ENCODE results near the gene MT1X. TPM values are rescaled to one million over a fixed set of nuclear protein-coding genes. Genes with fewer than 3 reads are reported as not detected.

Gene MT1X
- total RNA-seq: 603 TPM

DNA sequence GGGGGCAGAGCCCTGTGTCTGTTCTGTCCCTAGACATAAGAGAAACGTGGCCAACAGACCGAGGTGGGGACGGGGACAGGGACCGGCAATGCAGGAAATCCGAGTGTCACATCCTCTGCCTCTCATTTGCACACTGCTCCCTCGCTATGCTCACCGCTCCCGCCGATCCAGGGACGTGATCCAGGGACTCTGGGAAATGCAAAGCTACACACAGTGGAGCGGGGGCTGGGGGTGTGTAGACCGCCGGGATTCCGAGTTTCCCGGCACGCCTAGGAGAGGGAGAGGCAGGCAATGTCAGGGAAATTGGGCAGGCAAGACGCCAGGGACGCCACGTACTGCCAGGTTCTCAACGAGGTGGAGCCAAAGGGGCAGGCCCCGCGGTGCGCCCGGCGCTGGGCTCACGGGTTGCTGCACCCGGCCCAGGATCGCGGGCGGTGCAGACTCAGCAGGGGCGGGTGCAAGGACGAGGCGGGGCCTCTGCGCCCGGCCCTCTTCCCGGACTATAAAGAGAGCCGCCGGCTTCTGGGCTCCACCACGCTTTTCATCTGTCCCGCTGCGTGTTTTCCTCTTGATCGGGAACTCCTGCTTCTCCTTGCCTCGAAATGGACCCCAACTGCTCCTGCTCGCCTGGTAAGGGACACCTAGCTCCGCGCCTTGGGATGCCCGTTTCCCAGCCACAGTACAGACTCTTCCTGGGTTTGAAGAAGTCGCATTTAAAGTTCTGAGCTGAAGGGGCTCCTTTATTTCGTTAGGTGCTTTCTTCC is at the start of gene MT1X:
TSS of gene MT1X (plus strand) at position 532 of the 764 bp plus-strand sequence. CDS start at position 603, 71 bp downstream.
- peak; percentile 98 for ATAC-seq

DNA sequence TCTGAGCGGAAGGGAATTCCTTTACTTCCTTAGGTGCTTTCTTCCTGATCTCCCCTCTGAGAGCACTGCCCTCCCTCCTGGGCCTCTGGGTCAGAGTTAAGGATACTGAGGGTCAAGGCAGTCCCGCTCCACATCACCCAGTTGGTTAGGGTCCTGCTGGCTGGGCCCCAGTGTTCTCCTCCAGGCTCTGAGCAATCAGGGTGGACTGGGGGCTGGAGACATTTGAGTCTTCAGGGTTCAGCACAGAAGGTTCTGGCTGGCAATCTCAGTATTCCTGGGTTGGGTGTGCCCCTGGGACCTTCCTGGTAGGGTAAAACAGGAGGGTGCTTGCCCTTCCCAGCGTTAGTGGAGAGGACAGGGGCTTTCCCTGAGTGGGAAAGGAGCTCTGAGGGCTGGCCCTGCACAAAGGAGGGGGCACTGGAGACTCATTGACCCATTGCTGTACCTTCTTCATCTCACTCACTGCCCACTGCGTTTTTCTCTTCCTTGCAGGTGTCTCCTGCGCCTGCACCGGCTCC is 49.4 kb upstream of the MT1X start:
- no peak for ATAC-seq

DNA sequence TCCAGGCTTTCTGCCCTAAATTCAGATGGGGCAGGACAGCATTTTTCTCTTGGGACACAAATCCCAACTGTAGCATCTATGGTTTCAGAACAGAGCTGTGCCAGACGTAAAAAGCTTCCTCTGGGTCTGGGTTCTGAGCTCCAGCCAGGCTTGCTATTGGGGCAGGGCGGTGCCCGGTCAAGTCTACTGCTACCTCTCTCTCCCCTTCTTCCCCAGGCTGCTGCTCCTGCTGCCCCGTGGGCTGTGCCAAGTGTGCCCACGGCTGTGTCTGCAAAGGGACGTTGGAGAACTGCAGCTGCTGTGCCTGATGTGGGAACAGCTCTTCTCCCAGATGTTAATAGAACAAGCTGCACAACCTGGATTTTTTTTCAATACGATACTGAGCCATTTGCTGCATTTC is 48.7 kb upstream of the MT1X start:
- ATAC-seq: no peak

DNA sequence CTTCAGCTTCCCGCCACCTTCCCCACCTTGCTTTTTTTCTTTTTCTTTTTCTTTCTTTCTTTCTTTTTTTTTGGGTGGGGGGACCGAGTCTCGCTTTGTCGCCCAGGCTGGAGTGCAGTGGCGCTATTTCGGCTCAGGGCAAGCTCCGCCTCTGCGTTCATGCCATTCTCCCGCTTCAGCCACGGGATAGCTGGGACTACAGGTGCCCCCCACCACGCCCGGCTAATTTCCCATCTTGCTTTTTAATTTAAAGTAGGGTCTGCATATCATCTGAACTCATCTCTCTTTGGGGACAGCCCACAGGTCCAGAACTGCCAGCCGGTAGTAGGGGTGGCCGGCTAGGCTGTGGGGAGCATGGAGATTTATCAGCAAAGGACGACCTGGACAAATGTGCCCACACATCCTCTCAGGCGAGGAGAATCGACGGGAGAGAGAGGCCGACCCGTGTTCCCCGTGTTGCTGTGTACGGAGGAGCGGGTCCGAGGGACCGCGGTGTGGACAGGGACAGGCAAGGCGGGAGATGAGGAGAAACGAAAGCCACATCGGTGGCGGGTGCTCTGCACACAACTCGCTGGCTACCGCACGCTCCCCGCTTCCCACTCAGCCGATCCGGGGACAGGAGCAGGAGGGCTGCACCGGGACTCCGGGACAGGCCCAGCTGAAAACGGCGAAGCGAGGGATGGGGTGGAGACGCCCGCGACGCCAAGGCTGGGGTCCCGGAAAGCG is 47.4 kb upstream of the MT1X start:
- no peak for ATAC-seq

DNA sequence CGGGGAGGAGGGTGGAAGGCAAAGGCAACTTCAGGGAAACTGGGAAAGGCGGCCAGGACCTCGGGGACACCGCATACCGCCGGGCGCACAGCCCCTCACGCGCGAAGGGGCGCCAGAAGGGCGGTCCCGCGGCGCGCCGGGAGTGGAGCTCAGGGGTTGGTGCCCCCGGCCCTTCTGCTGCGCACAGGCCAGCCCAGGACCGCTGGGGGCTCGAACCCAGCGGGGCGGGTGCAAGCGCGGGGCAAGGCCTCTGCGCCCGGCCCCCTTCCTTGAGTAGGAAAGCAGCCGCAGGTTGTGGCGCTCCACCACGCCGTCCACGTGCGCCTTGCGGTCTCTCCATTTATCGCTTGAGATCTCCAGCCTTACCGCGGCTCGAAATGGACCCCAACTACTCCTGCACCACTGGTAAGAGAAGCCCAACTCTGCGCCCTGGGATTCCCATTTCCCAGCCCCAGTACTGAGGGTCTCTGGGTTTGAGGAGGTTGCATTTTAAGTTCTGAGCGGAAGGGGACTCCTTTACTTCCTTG is 46.8 kb upstream of the MT1X start:
- ATAC-seq: no peak

DNA sequence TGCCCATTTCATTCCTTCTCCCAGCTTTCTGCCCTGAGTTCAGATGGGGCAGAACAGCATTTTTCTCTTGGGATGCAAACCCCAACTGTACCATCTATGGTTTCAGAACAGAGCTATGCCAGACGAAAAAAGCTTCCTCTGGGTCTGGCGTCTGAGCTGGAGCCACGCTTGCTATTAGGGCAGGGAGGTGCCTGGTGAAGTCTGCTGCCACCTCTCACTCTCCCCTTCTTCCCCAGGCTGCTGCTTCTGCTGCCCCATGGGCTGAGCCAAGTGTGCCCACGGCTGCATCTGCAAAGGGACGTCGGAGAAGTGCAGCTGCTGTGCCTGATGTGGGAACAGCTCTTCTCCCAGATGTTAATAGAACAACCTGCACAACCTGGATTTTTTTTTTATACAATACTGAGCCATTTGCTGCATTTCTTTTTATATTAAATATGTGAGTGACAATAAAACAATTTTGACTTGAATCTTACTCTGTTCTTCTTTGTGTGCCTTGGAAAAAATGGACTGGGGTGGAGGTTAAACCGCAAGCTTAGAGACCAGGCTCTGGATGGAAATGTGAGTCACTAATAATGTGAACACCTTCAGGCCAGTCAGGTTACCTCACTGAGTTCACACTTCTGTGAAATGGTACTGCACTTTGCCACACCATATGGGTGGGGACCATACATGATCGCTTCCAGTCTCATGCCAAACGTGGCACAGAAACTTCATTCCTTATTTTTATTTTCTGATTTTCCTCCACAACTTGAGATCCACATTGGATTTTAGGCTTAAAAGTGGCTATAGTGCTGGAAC is 45.5 kb upstream of the MT1X start:
- ATAC-seq: peak; percentile 36

DNA sequence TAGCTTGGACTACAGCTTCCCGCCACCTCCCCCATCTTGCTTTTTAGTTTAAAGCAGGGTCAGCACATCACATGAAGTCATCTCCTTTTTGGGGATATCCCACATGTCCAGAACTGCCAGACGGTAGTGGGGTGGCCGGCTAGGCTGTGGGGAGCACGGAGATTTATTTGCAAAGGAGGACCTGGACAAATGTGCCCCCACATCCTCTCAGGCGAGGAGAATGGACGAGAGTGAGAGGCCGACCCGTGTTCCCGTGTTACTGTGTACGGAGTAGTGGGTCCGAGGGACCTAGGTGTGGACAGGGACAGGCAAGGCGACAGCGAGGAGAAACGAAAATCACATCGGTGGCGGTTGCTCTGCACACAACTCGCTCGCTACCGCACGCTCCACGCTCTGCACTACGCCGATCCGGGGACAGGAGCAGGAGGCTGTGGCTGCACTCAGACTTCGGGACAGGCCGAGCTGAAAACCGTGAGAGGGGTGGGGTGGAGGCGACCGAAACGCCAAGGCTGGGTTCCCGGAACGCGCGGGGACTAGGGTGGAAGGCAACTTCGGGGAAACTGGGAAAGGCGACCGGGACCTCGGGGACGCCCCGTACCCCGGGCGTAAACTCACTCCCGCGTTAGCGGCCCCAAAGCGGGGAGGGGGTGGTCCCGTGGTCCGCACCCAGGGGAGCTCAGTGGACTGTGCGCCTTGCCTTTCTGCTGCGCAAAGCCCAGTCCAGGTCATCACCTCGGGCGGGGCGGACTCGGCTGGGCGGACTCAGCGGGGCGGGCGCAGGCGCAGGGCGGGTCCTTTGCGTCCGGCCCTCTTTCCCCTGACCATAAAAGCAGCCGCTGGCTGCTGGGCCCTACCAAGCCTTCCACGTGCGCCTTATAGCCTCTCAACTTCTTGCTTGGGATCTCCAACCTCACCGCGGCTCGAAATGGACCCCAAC is 44.2 kb upstream of the MT1X start, which contains the start of gene MT1A:
TSS of gene MT1A (plus strand) at position 853 of the 937 bp plus-strand sequence. CDS start at position 926, 73 bp downstream.
- peak; percentile 36 for ATAC-seq

DNA sequence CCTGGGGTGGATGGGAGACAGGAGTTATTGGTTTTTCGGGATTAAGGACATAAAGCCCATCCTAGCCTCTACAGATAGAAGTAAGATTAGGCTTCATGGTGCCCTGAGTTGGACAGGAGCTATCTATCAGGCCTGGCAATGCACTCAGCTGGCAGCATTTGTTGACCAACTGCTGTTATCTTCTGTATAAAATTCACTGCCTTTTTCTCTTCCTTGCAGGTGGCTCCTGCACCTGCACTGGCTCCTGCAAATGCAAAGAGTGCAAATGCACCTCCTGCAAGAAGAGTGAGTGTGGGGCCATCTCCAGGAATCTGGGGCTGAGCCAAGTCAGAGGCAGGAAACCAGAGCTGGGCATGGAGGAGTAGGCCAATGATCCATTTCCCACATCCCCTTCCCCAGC is 43.2 kb upstream of the MT1X start:
- no peak for ATAC-seq

DNA sequence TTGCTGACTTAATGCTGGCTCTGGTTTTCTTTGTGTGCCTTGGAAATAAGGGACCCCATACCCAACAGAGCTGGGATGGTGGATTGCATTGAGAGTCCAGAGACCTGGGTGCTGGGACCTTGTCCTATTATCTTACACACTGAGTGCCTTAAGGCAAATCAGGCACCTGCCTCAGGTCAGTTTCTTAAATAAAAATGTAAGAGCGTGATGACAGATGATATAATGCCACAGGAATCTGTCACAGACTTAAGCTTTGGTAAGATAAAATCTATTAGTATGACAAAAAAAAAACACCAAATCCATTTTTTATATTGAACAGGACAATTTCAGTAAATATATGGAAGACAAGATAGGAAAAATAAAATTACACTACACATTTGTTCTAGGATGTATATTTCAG is 42.2 kb upstream of the MT1X start:
- ATAC-seq: no peak

DNA sequence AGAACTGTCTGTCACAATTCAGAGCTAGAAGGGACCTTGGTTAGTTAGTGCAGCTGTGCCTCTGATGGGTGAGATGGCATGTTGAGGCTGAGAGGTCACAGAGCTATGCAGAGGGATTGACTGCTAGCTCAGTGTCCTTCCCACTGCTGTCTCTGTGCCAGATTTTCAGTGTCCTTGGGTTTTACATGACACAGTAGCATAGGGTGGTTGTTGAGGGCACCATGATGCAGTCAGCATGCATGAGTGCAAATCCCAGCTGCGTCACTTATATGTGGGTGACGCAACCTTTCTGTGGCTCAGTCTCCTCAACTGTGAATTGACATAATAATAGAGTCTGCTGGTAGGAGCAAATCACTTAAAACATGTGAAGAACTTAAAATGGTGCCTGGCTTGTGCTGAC is 41.1 kb upstream of the MT1X start:
- peak; percentile 31 for ATAC-seq

DNA sequence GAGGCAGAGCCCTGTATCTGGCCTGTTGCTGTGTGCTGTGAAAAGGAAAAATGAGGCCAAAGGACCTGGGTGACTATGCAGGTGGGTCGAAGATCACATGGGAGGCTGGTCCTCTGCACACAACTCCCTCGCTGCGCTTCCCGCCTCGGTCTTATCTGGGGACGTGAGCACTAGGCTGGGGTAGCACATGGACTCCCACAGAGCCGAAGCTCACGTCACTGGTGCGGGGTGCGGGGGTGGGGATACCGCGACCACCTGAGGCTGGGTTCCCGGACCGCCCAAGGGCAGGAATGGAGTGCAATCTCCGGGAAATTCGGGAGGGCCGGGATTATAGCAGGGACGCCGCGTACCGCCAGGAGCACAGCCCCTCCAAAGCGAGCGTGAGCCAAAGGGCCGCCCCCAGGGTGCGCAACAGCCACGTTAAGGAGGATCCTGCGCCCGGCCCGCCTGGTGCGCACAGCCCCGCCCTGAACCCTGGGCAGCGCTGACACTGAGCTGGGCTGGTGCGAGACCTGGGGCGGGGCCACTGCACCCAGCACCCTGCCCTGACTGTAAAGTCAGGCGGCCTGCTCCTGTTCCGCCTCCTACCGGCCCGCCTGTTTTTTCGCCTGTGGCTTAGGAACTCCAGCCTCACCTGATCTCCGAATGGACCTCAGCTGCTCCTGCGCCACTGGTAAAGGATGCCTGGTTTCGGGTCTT is 39.0 kb upstream of the MT1X start:
- peak; percentile 97 for ATAC-seq

DNA sequence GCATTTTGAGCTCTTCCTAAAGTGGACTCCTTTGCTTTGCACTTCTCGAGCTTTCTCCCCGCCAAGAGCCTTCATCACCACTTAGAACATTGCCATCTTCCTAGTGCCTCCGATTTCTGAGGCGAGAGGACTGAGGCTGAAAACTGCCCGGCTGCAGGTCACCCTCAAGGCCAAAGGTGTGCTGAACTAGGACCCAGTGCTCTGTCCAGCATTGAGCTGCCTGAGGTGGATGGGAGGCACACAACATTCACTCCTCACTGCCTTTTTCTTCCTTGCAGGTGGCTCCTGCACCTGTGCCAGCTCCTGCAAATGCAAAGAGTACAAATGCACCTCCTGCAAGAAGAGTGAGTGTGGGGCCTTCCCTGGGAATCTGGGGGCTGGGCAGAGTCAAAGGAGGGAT is 38.4 kb upstream of the MT1X start:
- no peak for ATAC-seq

DNA sequence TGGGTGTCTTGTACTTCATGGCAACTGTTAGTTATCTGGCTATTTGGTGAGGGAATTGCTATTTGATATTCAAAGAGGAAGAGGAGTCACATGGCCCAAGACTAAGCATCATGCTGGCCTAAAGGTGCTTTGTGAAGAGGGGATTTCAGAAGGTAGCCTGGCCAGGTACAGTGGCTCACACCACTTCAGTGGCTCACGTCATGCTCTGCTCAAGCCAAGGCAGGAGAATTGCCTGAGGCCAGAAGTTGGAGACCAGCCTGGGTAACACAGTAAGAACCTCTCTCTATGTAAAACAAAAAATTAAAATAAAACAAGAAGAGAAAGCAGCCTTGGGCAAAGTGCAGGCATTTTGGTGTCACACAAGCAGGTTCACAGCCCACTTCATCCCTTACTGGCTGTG is 37.0 kb upstream of the MT1X start:
- no peak for ATAC-seq

DNA sequence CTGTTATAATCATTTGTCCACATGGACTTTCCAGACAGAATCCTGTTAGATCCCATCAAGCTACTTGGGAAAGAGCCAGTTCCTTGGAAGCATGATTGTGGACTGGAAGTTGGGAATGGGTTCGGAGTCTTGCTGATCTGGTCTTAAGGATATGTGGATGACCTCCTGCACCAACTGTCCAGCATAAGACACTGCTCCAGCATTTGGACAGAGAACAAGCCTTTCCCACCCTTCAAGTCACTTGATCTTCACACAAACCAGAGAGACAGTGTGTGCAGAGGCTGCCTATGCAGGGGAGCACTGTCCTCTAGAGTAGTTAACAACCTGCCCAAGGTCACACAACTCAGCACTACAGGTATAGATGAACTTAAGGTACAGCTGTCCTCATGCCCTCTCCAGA is 36.4 kb upstream of the MT1X start:
- ATAC-seq: no peak

DNA sequence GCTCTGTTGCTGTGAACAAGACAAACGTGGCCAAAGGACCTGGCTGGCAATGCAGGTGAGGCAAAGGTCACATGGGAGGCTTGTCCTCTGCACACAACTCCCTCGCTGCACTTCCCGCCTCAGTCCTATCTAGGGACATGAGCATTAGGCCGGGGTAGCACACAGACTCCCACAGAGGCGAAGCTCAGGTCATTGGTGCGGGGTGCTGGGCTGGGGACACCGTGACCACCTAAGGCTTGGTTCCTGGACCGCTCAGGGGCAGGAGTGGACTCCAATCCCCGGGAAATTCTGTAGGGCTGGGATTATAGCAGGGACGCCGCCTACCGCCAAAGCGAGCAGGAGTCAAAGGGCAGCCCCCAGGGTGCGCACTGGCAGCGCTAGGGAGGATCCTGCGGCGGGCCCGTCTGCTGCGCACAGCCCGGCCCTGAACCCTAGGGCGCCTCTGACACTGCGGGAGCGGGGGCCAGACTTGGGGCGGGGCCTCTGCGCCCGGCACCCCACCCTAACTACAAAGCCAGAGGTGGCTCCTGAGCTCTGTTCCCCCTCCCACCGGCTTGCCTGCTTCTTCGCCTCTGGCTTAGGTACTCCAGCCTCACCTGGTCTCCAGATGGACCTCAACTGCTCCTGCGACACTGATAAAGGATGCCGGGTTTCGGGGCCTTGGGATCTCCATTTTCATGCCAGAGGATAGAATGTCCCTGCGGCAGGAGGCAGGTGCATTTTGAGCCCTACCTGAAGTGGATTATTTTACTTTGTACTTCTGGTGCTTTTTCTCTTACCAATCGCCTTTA is 34.4 kb upstream of the MT1X start:
- ATAC-seq: no peak

DNA sequence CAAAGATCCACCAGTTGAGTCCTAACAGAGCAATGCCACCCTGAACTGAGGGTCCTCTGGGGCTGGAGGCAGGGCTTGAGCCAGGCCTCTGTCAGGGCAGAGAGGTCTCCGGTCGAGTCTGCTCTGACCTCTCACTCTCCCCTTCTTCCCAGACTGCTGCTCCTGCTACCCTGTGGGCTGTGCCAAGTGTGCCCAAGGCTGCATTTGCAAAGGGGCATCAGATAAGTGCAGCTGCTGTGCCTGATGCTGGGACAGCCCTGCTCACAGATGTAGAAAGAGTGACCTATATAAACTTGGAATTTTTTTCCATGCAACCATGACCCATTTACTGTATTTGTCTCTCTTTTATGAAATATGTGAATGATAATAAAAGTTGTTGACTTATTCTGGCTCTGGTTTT is 33.0 kb upstream of the MT1X start:
- no peak for ATAC-seq

DNA sequence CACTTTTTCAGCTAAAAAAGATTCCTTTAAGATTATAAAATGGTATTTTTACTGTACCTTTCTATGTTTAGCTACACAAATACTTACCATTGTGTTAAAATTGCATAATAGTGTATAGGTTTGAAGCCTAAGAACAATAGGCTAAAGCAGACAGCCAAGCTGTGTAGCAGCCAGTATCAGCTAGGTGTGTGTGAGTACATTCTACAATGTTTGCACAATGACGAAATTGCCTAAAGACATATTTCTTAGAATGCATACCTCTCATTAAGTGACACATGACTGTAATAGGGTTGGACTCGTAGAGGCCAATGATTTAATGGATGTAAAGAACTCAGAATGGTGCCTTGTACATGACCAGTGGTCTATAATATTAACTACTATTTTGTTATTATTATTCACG is 32.5 kb upstream of the MT1X start:
- ATAC-seq: peak; percentile 95

DNA sequence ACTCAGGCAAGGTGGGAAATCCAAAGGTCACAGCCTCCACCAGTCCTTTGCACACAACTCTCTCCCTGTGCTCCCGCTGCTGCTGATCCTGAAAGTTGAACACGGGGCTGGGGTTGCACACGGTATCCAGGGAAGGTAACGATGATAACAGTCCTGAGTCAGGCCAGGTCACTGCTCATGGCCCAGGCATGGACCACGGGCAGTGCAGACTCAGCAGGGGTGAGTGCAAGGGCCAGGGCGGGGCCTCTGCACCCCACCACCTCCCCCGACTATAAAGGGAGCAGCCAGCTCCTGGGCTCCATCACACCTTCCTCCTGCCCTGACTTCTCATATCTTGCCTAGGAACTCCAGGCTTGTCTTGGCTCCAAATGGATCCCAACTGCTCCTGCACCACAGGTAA is 30.7 kb upstream of the MT1X start, which contains the start of gene MT1B:
TSS of gene MT1B (plus strand) at position 301 of the 400 bp plus-strand sequence. CDS start at position 369, 68 bp downstream.
- ATAC-seq: no peak

DNA sequence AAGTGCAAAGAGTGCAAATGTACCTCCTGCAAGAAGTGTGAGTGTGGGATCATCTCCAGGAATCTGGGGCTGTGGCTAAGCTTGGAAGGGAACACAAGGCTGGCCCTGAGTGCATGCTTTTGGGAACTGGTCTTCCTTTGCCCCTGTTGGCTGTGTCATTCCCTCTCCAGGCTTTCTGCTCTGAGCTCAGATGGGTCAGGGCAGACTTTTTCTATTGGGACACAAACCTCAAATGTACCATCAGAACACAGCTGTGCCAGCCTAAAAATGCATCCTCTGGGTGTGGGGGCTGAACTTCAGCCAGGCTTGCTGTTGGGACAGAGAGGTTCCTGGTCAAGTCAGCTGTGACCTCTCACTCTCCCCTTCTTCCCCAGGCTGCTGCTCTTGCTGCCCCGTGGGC is 29.7 kb upstream of the MT1X start:
- no peak for ATAC-seq

DNA sequence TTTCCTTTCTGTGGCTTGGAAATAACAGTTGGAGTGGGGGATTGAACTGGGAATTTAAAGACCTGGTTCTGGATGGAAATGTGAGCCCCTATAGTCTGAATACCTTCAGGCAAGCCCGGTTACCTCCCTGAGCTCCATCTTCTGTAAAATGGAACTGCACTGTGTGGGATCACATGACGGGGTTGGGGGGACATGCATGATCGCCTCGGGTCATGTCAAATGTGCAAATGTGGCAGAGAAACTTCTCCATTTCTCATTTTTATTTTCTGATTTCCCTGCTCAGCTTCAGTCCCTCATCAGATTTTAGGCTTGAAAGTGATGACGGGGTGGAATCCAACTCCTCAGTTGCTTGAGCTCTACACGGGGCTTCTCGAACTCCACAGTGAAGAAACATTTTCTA is 29.1 kb upstream of the MT1X start:
- no peak for ATAC-seq

Data from esophagus mucosa (tissue), 1 donor.